ENCODE measurements around the gene SNRNP27. TPM values are rescaled to one million over a fixed set of nuclear protein-coding genes. Genes with fewer than 3 reads are reported as not detected.

The SNRNP27 gene
- total RNA-seq, 4 donors from 2014 or later, result 8.2 to 64.6 (median 49.9) TPM

- TF ChIP-seq CTCF (IDR thresholded peaks at IDR 0.05) (no peak), POLR2A (IDR thresholded peaks at IDR 0.05) (no peak)
- Histone ChIP-seq H3K9me3 (no peaks in the 10 kb centered on the region), H3K36me3 (no peaks in the 10 kb centered on the region), H3K4me1 (no peaks in the 10 kb centered on the region), H3K4me3 (no peak overlapping the region), H3K27ac (no peak overlapping the region), H3K27me3 (no peaks in the 10 kb centered on the region)
- intact Hi-C loops (cut with DNase I; ENCODE audit: low total_unique reads), result loop anchor here (5.0 kb wide), 1 partner anchor 395 kb away; the partner anchor contains the start of gene FAM136A
- DNase-seq, result no peak
These were observed 13.5 kb downstream of the SNRNP27 start for GRCh38 chr2:69907216-69907615.

- H3K9me3 ChIP-seq, result no peaks in the 10 kb centered on the region
- H3K27me3 ChIP-seq, result no peaks in the 10 kb centered on the region
- no peaks in the 10 kb centered on the region for H3K36me3 ChIP-seq
- intact Hi-C loops (cut with DNase I; ENCODE audit: low total_unique reads), result loop anchor here (5.0 to 10.0 kb wide), 2 partner anchors 153 to 230 kb away; no protein-coding TSS in a partner anchor
- H3K27ac ChIP-seq, result peak overlapping the region; percentile 18 to 98
- H3K4me1 ChIP-seq, result no peaks in the 10 kb centered on the region
- TF ChIP-seq CTCF (IDR thresholded peaks at IDR 0.05) (peak; percentile 55 to 74 (median 65)), POLR2A (IDR thresholded peaks at IDR 0.05) (no peak)
- no peak for DNase-seq
- no peak overlapping the region for H3K4me3 ChIP-seq
These were observed 18.3 kb downstream of the SNRNP27 start for GRCh38 chr2:69911985-69912563.

GRCh38 chr2:69914164-69914949, 20.6 kb downstream of the SNRNP27 start:
- H3K27me3 ChIP-seq, result no peaks in the 10 kb centered on the region
- peak; percentile 99 to 100 for DNase-seq
- H3K27ac ChIP-seq, result peak overlapping the region; percentile 97 to 98
- TF ChIP-seq CTCF (IDR thresholded peaks at IDR 0.05) (peak in 2 of 4 experiments; percentile 22 to 30), POLR2A (IDR thresholded peaks at IDR 0.05) (peak; percentile 91 to 99)
- H3K4me1 ChIP-seq, result no peaks in the 10 kb centered on the region
- intact Hi-C loops (cut with DNase I; ENCODE audit: low total_unique reads), result loop anchor here (5.0 to 10.0 kb wide), 2 partner anchors 150 to 228 kb away; no protein-coding TSS in a partner anchor
- peak overlapping the region; percentile 64 to 78 for H3K4me3 ChIP-seq
- no peaks in the 10 kb centered on the region for H3K36me3 ChIP-seq
- H3K9me3 ChIP-seq, result no peaks in the 10 kb centered on the region

- no peaks in the 10 kb centered on the region for H3K36me3 ChIP-seq
- TF ChIP-seq POLR2A (IDR thresholded peaks at IDR 0.05), result peak; percentile 84 to 93
- no peak for TF ChIP-seq CTCF (IDR thresholded peaks at IDR 0.05)
- intact Hi-C loops (cut with DNase I; ENCODE audit: low total_unique reads), result loop anchor here (5.0 to 10.0 kb wide), 2 partner anchors 150 to 227 kb away; no protein-coding TSS in a partner anchor
- DNase-seq, result no peak
- H3K27ac ChIP-seq, result peak within 1 kb of the TSS; percentile 97 to 98
- H3K27me3 ChIP-seq, result no peaks in the 10 kb centered on the region
- no peaks in the 10 kb centered on the region for H3K4me1 ChIP-seq
- H3K9me3 ChIP-seq, result no peaks in the 10 kb centered on the region
- H3K4me3 ChIP-seq, result peak within 1 kb of the TSS; percentile 67 to 97
These were observed 21.5 kb downstream of the SNRNP27 start, which contains the start of gene MXD1 for GRCh38 chr2:69914950-69915945. Gene MXD1 (plus strand): TSS chr2:69915109. CDS start chr2:69915331, 222 bp downstream.
